ENCODE measurements around the gene FAXC. TPM values are rescaled to one million over a fixed set of nuclear protein-coding genes. Genes with fewer than 3 reads are reported as not detected.

The FAXC gene
- total and polyA plus RNA-seq, 2 of the 8 experiments (the other 6 are each of a cell fraction or from before 2014, with no cell fraction given), result 23.2 to 29.8 TPM

DNA sequence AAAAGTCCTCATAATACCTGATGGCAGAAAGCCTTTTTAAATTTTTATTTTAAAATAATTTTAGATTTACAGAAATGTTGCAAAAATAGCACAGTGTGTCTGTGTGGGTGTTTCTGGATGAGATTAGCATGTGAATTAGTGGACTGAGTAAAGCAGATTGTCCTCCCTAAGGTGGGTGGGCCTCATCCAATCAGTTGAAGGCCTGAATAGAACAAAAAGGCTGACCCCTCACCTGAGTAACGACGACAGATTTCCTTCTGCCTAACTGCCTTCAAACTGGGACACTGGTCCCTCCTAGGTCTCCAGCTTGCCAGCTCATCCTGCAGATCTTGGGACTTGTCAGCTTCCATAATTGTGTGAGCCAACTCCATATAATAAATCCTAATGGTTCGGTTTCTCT, 54.2 kb downstream of the FAXC start (continued):
- TF ChIP-seq HDAC2 (IDR thresholded peaks at IDR 0.05; ENCODE audit: borderline replicate concordance in 1 of 2, low read depth in 2 of 2, low read length in 2 of 2) (no peak), SAP30 (IDR thresholded peaks at IDR 0.05; ENCODE audit: insufficient read depth, insufficient replicate concordance, low read length) (no peak), TAF1 (IDR thresholded peaks at IDR 0.05; ENCODE audit: low read depth, low read length) (no peak), YY1 (IDR thresholded peaks at IDR 0.05; ENCODE audit: low read depth, low read length) (no peak), BACH1 (IDR thresholded peaks at IDR 0.05; ENCODE audit: low read length) (no peak)
